IMR-90 (cell line): ENCODE measurements around the gene CHST8. TPM values are rescaled to one million over a fixed set of nuclear protein-coding genes. Genes with fewer than 3 reads are reported as not detected.
A peak's percentile ranks its signal among the peaks of the same experiment; 100 is the strongest.

Source experiments
- ATAC-seq: fragments of 200-7000 bp; cut with Tn5 transposase; 2 replicates; pipeline ENCODE4 v1.9.1; 2020; ENCODE audit warnings: low read depth, mild to moderate bottlenecking, moderate library complexity
- BruUV-seq: library from RNA; stranded (reverse); fragments of 400-500 nt; replicated peaks from 2 replicates; lab custom pipeline; 2021; lab: Mats Ljungman, UMichigan
- CTCF ChIA-PET: fragments of 300-600 bp; formaldehyde crosslinking; extraction: SDS; loops from one replicate; lab custom pipeline; 2021; ENCODE audit warnings: antibody characterized with exemption; lab: Yijun Ruan, JAX
- POLR2A ChIA-PET: fragments of 300-600 bp; sonication (Branson Sonifier 250); formaldehyde crosslinking; loops from one replicate; lab custom pipeline; 2022; ENCODE audit warnings: antibody characterized with exemption; ENCODE audit not compliant: unreplicated experiment; lab: Charles Lee
- DNase-seq: peaks from one replicate; pipeline ENCODE4 v3.0.0; 2013
- H2AFZ ChIP-seq: replicated peaks from 2 replicates; pipeline ENCODE3; 2013; ENCODE audit warnings: low read length, mild to moderate bottlenecking; ENCODE audit not compliant: poor library complexity
- H2AK5ac ChIP-seq: 2 replicates; pipeline ENCODE4 v1.6.1; 2013; ENCODE audit warnings: low read depth, low read length, inconsistent platforms
- H2AK9ac ChIP-seq: replicated peaks from 2 replicates; pipeline ENCODE3; 2013; ENCODE audit warnings: mild to moderate bottlenecking, low read depth, low read length, moderate library complexity; ENCODE audit not compliant: poor library complexity
- H2BK120ac ChIP-seq: 2 replicates; pipeline ENCODE4 v1.6.1; 2013; ENCODE audit warnings: low read depth, low read length, inconsistent platforms
- H2BK15ac ChIP-seq: 3 replicates; pipeline ENCODE4 v1.6.1; 2013; ENCODE audit warnings: low read depth, low read length, inconsistent platforms
- H2BK20ac ChIP-seq: 2 replicates; pipeline ENCODE4 v1.6.1; 2013; ENCODE audit warnings: low read depth, mild to moderate bottlenecking, inconsistent platforms, low read length, moderate library complexity
- H2BK5ac ChIP-seq: 2 replicates; pipeline ENCODE4 v1.6.1; 2013; ENCODE audit warnings: mild to moderate bottlenecking, low read depth, low read length, inconsistent platforms; ENCODE audit not compliant: poor library complexity, severe bottlenecking
- H3K14ac ChIP-seq: replicated peaks from 2 replicates; pipeline ENCODE4 v1.6.1; 2013; ENCODE audit warnings: low read depth, low read length, inconsistent platforms
- H3K18ac ChIP-seq: 2 replicates; pipeline ENCODE4 v1.6.1; 2013; ENCODE audit warnings: low read depth, low read length, control low read depth
- H3K23ac ChIP-seq: 2 replicates; pipeline ENCODE4 v1.6.1; 2013; ENCODE audit warnings: low read depth, low read length, inconsistent platforms
- H3K27ac ChIP-seq: 2 replicates; pipeline ENCODE4 v1.5.1; 2013; ENCODE audit warnings: mild to moderate bottlenecking, control low read depth, low read length; ENCODE audit not compliant: insufficient read depth
- H3K27me3 ChIP-seq: 2 replicates; pipeline ENCODE4 v1.6.1; 2013; ENCODE audit warnings: low read length; ENCODE audit not compliant: control insufficient read depth, insufficient read depth
- H3K36me3 ChIP-seq: 2 replicates; pipeline ENCODE4 v1.6.1; 2013; ENCODE audit warnings: low read length, mixed read lengths; ENCODE audit not compliant: control insufficient read depth, insufficient read depth
- H3K4ac ChIP-seq: 2 replicates; pipeline ENCODE4 v1.6.1; 2013; ENCODE audit warnings: low read depth, low read length, inconsistent platforms
- H3K4me1 ChIP-seq: 2 replicates; pipeline ENCODE4 v1.6.1; 2013; ENCODE audit warnings: low read length, mixed read lengths; ENCODE audit not compliant: control insufficient read depth, insufficient read depth
- H3K4me2 ChIP-seq: 2 replicates; pipeline ENCODE4 v1.6.1; 2013; ENCODE audit warnings: low read depth, mild to moderate bottlenecking, control low read depth, low read length, moderate library complexity
- H3K4me3 ChIP-seq: 2 replicates; pipeline ENCODE4 v1.5.1; 2013; ENCODE audit warnings: low read depth, mild to moderate bottlenecking, control low read depth, low read length, moderate library complexity; ENCODE audit not compliant: insufficient read depth
- H3K56ac ChIP-seq: 2 replicates; pipeline ENCODE4 v1.6.1; 2013; ENCODE audit warnings: low read length, inconsistent platforms; ENCODE audit not compliant: insufficient read depth; ENCODE audit errors: extremely low read depth
- H3K79me1 ChIP-seq, 2 experiments: 2 replicates each; pipeline ENCODE4 v1.6.1; 2013; ENCODE audit warnings: low read length in 2 of 2, inconsistent platforms in 1 of 2, low read depth in 1 of 2
- H3K9ac ChIP-seq: 2 replicates; pipeline ENCODE4 v1.6.1; 2013; ENCODE audit warnings: low read depth, low read length, control low read depth
- H3K9me1 ChIP-seq: 2 replicates; pipeline ENCODE4 v1.6.1; 2013; ENCODE audit warnings: low read length, inconsistent platforms; ENCODE audit not compliant: insufficient read depth
- H3K9me3 ChIP-seq: 2 replicates; pipeline ENCODE4 v1.6.1; 2013; ENCODE audit warnings: low read length; ENCODE audit not compliant: control insufficient read depth, insufficient read depth
- H4K20me1 ChIP-seq: 2 replicates; pipeline ENCODE4 v1.6.1; 2013; ENCODE audit warnings: low read length, inconsistent platforms; ENCODE audit not compliant: insufficient read depth
- H4K5ac ChIP-seq: 2 replicates; pipeline ENCODE4 v1.6.1; 2013; ENCODE audit warnings: mild to moderate bottlenecking, low read depth, low read length, control low read depth
- H4K8ac ChIP-seq, 2 experiments: 2 replicates each; pipeline ENCODE4 v1.6.1; 2013; ENCODE audit warnings: low read depth in 2 of 2, low read length in 2 of 2, control low read depth in 1 of 2, inconsistent platforms in 1 of 2
- H4K91ac ChIP-seq: 2 replicates; pipeline ENCODE4 v1.6.1; 2013; ENCODE audit warnings: low read depth, low read length, inconsistent platforms; ENCODE audit not compliant: insufficient read depth
- BHLHE40 ChIP-seq: fragments of 150-350 bp; IDR thresholded peaks from 2 replicates; pipeline ENCODE4 v1.6.1; 2016; ENCODE audit warnings: mild to moderate bottlenecking, low read depth, low read length
- CEBPB ChIP-seq: IDR thresholded peaks from 2 replicates; pipeline ENCODE4 v1.6.1; 2012; ENCODE audit warnings: low read depth, low read length, improper control_type of control experiment
- RAD21 ChIP-seq: IDR thresholded peaks from 2 replicates; pipeline ENCODE4 v1.6.1; 2012; ENCODE audit warnings: low read length, improper control_type of control experiment
- RCOR1 ChIP-seq: IDR thresholded peaks from 2 replicates; pipeline ENCODE4 v1.6.1; 2012; ENCODE audit warnings: mild to moderate bottlenecking, low read length, improper control_type of control experiment; ENCODE audit not compliant: insufficient replicate concordance
- WGBS, 2 experiments: methylation state at CpG; one replicate each; pipeline versions ENCODE4 v1.1.5 to v1.1.7; 2013; ENCODE audit warnings: missing lambda C conversion rate in 2 of 2; ENCODE audit not compliant: insufficient read length in 1 of 2; ENCODE audit errors: extremely low coverage in 2 of 2; 5-methylcytosine and 5-hydroxymethylcytosine counted together
- dilution Hi-C: fragments of 300-500 bp; cut with HindIII; formaldehyde crosslinking; loops from one replicate; pipeline ENCODE4 v1.14.3; 2018; ENCODE audit warnings: low sequenced_read_pairs; ENCODE audit not compliant: unreplicated experiment
- in situ Hi-C: fragments of 300-500 bp; cut with MboI; formaldehyde crosslinking; loops from 3 replicates; pipeline ENCODE4 v1.14.3; 2019; ENCODE audit warnings: low sequenced_read_pairs, inconsistent platforms, mixed read lengths
- intact Hi-C: fragments of 100-400 bp; cut with micrococcal nuclease; formaldehyde crosslinking; loops from 2 replicates; pipeline ENCODE4 v1.10.0; 2022
- polyA plus RNA-seq, 3 experiments: library from polyadenylated mRNA; depleted of rRNA; stranded (reverse); fragments of >200 nt; gene quantifications; 2 replicates each; pipeline ENCODE4 v1.2.3, GENCODE V29; 2012; ENCODE audit warnings: low replicate concordance in 1 of 3
- total RNA-seq: library from RNA; depleted of rRNA; stranded (reverse); fragments of >200 nt; gene quantifications from 2 replicates; pipeline ENCODE4 v1.2.3, GENCODE V29; 2012

CHST8 gene
- total and polyA plus RNA-seq, 2 of the 4 experiments (the other 2 are of a cell fraction) = not detected

DNA sequence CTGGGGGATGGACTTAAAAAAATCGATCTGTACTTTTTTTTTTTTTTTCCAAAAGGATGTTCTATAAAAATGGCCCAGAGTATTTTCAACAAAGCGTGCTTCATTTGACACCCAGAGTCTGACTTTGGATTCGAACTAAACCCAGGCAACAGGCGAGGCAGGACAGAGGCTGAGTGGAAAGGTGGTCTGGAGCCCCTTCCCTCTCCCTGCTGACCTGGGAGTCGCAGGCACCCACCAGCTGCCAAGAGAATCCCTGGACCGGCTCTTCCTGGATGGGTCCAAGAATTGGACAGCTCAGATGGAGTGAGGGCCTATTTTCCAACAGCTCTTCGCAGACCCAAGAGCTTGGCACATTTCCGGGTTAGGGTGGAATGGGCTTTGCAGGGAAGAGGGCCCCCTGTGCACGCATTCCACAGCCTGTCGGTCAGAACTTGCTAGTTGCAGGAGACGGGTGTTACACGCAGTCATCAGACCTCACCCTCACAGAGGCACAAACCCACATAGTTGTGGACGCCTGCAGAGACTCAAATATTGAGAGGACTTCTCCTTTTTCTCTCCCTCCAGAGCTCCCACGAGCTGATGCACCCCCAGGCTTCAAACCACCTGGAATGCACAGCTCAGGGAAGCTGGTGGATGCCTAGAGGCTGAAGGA, 190.1 kb downstream of the CHST8 start:
- H3K36me3 ChIP-seq = peaks cover 27% of the 10 kb centered on the region
- no peak overlapping the region for H2BK15ac ChIP-seq
- no peaks in the 10 kb centered on the region for H3K9me3 ChIP-seq
- no peak overlapping the region for H2BK120ac ChIP-seq
- H3K27me3 ChIP-seq = no peaks in the 10 kb centered on the region
- DNase-seq = peak; percentile 19
- no peak for ATAC-seq
- H3K9me1 ChIP-seq = no peaks in the 10 kb centered on the region
- no peak overlapping the region for H3K4me2 ChIP-seq
- H3K56ac ChIP-seq = no peak overlapping the region
- no peak overlapping the region for H3K23ac ChIP-seq
- H3K4me3 ChIP-seq = no peak overlapping the region
- dilution Hi-C loops (no loop called here), in situ Hi-C loops (no loop called here), intact Hi-C loops (no loop called here)
- H4K20me1 ChIP-seq = no peaks in the 10 kb centered on the region
- no peak overlapping the region for H2AK9ac ChIP-seq
- BruUV-seq = no TSS peak
- no peak overlapping the region for H3K14ac ChIP-seq
- H3K18ac ChIP-seq = no peak overlapping the region
- H3K4ac ChIP-seq = no peak overlapping the region
- H3K27ac ChIP-seq = no peak overlapping the region
- no peak overlapping the region for H2BK20ac ChIP-seq
- no peak overlapping the region for H4K5ac ChIP-seq
- H2BK5ac ChIP-seq = no peak overlapping the region
- no peak overlapping the region for H4K91ac ChIP-seq
- no peak overlapping the region for H3K9ac ChIP-seq
- H4K8ac ChIP-seq = no peak overlapping the region
- no peaks in the 10 kb centered on the region for H3K79me1 ChIP-seq
- ChIA-PET POLR2A (no interaction called here), CTCF (no interaction called here)
- no peak overlapping the region for H2AFZ ChIP-seq
- H2AK5ac ChIP-seq = no peak overlapping the region
- no peak for TF ChIP-seq BHLHE40
- TF ChIP-seq CEBPB = no peak
- TF ChIP-seq RCOR1 = no peak
- no peak for TF ChIP-seq RAD21
- whole genome bisulfite sequencing, 2 experiments = 60% methylated on average over 1 of the region's 14 CpGs; no CpG with 5 or more reads in 1 of the 2 experiments
- 0 out of 2 replicates have a peak, but pooled peaks cover 3% of the 10 kb centered on the region for H3K4me1 ChIP-seq
